ENCODE measurements around the gene TNRC18.
"Not testable (repeated sequence)": the region's sequence is repeated elsewhere in the genome, so short reads cannot be mapped to it uniquely, and the experiment has no call there.

TNRC18 gene, protein sequence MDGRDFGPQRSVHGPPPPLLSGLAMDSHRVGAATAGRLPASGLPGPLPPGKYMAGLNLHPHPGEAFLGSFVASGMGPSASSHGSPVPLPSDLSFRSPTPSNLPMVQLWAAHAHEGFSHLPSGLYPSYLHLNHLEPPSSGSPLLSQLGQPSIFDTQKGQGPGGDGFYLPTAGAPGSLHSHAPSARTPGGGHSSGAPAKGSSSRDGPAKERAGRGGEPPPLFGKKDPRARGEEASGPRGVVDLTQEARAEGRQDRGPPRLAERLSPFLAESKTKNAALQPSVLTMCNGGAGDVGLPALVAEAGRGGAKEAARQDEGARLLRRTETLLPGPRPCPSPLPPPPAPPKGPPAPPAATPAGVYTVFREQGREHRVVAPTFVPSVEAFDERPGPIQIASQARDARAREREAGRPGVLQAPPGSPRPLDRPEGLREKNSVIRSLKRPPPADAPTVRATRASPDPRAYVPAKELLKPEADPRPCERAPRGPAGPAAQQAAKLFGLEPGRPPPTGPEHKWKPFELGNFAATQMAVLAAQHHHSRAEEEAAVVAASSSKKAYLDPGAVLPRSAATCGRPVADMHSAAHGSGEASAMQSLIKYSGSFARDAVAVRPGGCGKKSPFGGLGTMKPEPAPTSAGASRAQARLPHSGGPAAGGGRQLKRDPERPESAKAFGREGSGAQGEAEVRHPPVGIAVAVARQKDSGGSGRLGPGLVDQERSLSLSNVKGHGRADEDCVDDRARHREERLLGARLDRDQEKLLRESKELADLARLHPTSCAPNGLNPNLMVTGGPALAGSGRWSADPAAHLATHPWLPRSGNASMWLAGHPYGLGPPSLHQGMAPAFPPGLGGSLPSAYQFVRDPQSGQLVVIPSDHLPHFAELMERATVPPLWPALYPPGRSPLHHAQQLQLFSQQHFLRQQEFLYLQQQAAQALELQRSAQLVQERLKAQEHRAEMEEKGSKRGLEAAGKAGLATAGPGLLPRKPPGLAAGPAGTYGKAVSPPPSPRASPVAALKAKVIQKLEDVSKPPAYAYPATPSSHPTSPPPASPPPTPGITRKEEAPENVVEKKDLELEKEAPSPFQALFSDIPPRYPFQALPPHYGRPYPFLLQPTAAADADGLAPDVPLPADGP (N-terminal part only)

DNA sequence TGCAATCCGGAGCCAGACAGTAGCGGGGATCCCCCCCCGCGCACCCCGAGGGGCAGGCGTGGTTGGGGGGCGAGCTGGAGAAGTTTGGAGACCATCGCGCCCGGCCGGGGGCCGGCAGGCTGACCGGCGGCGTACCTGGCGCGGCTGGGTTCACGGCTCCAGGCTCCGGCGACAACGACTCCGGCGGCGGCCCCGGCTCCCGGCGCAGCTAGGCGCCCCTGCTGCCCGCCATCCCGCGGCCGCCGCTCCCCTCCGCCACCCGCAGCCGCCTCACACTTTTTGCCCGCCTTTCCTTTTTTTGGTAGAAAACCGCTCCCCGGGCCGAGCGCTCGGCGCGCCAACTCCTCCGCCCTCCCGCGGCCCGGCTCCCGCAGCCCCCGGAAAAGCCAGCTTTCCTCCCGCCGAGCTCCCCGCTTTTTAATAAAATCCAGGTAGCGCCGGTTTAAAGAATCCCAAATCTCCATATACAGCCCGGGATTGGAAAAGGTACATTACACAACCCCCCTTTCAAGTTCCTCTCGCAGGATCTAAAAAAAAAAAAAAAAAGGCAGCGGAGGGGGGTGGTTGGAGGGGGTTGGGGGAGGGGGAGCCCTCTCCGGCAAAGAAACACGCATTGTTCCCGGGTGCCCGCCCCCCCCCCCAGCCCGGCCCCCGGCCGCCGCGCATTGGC, at the start of gene TNRC18:
Gene TNRC18, minus strand, starts transcription at position 529 of the 670 bp plus-strand sequence. CDS start 2,588 bp downstream, outside the sequence.
- DNase-seq (ENCODE audit: low read depth in 2 of 2), result no peak

GRCh38 chr7:5472432-5473315, 49.0 kb upstream of the TNRC18 start:
- DNase-seq (ENCODE audit: low read depth in 2 of 2), result no peak

DNA sequence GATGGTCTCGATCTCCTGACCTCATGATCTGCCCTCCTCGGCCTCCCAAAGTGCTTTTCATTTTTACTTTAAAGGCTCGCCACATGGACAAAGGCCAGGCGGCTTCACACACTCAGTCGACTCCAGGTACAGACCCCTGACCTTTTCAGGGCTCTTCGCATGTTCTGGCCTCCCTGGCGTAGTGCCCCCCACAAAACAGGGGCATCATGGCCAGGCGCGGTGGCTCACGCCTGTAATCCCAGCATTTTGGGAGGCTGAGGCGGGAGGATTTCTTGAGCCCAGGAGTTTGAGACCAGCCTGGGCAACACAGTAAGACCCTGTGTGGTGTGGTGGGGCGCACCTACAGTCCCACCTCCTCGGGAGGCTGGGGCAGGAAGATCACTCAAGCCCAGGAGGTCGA, 48.0 kb upstream of the TNRC18 start:
- not testable (repeated sequence) for DNase-seq (ENCODE audit: low read depth in 2 of 2)

GRCh38 chr7:5470816-5471215, 47.2 kb upstream of the TNRC18 start:
- DNase-seq (ENCODE audit: low read depth in 2 of 2), result no peak

- no peak for DNase-seq (ENCODE audit: low read depth in 2 of 2)
These were observed 46.5 kb upstream of the TNRC18 start for GRCh38 chr7:5470167-5470532.

DNA sequence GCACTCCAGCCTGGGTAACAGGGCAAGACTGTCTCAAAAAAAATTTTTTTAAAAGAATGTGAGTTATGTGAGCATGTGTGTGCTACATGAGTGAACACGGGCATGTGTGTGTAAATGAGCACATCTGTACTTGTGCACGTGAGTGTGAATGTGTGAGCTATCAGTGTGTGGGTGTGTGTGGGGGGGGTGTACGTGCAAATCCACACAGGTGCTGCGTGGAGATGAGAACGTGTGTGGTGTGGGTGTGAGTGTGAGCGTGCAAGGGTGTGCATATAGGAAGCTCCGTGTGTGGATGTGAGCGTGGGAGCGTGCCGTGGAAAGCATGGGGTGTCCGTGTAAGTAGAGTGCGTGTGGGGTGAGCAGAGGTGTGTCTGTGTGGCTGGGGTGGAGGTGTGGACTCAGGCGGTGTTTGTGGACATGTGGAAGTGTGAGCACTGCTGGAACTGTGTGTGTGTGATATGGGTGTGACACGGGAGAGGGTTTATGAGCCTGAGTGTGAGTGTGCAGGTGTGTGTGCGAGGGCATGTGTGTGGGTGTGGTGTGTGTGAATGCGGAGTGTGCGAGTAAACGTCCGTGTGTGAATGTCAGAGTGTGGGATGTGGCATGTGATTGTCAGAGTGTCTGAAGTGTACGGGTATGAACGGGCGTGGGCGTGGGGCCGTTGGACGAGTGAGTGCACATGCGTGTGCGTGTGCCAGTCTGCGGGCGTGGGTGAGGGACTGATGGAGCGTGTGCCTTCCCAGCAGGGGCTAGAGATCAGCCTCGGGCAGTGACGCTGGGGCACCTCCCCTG, 45.9 kb upstream of the TNRC18 start:
- DNase-seq (ENCODE audit: low read depth in 2 of 2), result no peak

DNA sequence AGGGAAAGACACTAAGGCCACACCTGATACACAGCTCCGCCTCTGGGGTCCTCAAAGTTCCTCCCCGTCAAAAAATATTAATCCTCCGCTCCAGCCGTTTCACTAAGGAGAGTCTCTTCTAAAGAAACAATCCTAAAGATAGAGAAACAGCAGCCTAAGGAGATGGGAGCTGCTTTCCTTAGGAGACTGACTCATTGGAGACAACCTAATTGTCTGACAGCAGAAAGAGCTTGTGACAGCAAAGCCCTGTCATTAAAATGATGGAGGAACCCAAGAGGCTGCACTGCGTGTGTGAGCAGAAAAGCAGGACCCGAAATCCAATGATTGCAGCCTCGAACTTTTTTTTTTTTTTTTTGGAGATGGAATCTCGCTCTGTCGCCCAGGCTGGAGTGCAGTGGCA, 44.0 kb upstream of the TNRC18 start:
- no peak for DNase-seq (ENCODE audit: low read depth in 2 of 2)

DNA sequence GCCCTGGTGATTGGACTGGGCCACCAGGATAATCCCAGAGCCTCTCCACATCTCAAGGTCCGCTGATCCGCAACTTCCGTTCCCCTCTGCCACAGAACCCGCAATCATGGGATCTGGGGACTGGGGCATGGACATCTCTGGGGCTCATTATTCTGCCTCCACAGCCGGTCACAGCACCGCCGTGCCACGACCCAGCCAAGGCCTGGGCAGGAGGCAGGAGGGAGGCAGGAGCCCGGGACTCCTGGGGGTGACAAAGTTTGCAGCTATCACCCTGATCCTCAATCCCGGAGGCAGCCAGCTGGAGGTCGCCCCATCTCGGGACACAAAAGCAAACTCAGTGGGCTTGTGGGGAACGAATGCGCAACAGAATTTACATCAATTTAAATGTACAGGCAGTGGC, 42.9 kb upstream of the TNRC18 start:
- no peak for DNase-seq (ENCODE audit: low read depth in 2 of 2)

GRCh38 chr7:5463031-5463430, 39.4 kb upstream of the TNRC18 start:
- no peak for DNase-seq (ENCODE audit: low read depth in 2 of 2)

DNA sequence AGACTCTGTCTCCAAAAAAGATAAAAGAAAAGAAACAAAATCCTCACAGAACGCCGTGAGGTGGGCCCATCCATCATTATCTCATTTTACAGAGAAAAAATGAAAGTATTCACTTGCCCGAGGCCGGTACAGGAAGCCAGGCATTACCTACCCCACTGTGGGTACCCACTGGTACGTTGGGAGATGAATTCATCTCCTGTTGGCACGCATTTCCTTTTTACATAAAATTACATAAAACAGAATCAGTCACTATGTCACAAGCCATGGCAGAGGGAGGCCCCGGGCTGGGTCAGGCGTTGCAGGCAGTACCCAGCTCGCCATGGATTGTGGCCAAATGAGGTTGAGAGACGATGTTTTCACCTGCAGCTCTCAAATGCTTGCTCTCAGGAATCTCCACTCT, 38.6 kb upstream of the TNRC18 start:
- no peak for DNase-seq (ENCODE audit: low read depth in 2 of 2)

GRCh38 chr7:5458921-5459480, 35.4 kb upstream of the TNRC18 start:
- no peak for DNase-seq (ENCODE audit: low read depth in 2 of 2)

DNA sequence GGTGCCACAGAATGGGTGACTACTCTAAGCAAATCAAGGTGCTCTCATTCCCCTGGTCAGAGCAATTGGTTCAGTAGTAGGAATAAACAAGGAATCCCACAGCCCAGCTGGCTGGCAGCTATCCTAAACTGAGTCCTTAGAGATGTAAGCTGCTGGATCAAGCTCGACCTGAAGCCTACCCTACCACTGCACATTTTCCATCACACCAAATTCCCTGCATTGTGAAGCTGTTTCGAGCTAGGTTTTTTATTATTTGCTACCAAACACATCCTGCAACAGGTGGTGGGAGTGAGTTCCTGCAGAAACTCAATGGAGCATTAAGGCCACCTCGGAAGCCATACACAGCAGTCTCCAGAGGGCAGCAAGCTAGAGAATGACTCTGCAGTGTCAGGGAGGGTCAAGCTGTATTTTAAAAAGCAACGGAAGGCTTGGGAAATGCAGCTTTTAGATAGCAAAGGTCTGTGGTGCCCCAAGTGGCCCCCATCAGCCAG, 33.7 kb upstream of the TNRC18 start:
- no peak for DNase-seq (ENCODE audit: low read depth in 2 of 2)

GRCh38 chr7:5456409-5456808, 32.8 kb upstream of the TNRC18 start:
- no peak for DNase-seq (ENCODE audit: low read depth in 2 of 2)

- no peak for DNase-seq (ENCODE audit: low read depth in 2 of 2)
These were observed 32.1 kb upstream of the TNRC18 start for GRCh38 chr7:5455581-5456219.

DNA sequence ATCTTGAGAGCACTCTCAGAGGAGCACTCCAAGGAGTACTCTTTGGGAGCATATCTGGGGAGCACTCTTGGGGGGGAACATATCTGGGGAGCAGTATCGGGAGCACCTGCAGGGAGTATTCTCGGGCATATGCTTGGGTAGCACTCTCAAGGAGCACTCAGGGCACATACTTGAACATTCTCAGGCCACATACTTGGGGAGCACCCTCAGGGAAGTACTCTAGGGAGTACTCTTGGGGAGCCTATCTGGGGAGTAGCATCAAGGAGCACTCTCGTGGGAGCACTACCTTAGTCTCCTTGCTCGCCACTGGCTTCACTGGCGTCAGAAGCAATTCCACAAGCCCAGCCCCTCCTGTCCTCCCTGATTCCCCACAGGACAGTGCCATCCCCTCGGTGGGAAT, 31.5 kb upstream of the TNRC18 start:
- DNase-seq (ENCODE audit: low read depth in 2 of 2), result no peak

- DNase-seq (ENCODE audit: low read depth in 2 of 2), result no peak
These were observed 30.9 kb upstream of the TNRC18 start for GRCh38 chr7:5454485-5454884.

- no peak for DNase-seq (ENCODE audit: low read depth in 2 of 2)
These were observed 30.0 kb upstream of the TNRC18 start for GRCh38 chr7:5453566-5454075.

DNA sequence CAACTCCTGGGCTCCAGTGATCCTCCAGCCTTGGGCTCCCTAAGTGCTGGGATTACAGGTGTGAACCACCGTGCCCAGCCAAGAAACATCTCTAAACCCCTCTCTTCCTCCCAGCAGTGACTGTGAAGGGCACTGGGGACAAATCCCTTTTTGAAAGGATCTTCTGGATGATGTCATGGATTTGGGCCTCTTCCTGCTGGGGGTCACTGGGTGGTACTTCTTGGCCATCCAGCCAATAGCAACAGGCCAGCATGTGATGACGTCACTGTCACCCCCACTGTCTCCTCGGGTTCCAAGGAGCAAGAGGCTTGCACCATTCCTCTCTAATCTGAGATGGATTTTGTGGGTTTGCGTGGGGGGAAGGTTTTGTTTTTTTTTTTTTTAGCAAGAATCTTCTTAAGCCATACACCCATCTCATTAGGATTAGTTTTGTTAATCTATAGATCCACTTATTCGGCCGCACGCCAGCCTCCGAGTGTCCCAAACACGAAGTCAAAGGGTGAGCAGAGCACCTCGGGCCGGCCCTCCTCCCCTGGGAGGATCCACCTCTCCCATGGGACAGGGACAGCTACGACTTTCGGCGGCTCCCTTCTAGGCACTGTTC, 29.4 kb upstream of the TNRC18 start:
- no peak for DNase-seq (ENCODE audit: low read depth in 2 of 2)

Measured in activated CD4-positive, alpha-beta T cell treated with anti-CD3 and anti-CD28 coated beads for 24 hours (primary cell).